ENCODE data around the gene FRMD8. TPM values are rescaled to one million over a fixed set of nuclear protein-coding genes. Genes with fewer than 3 reads are reported as not detected.

FRMD8 gene
- total and polyA plus RNA-seq, 2 donors from 2014 or later = 9.4 to 41.3 TPM

DNA sequence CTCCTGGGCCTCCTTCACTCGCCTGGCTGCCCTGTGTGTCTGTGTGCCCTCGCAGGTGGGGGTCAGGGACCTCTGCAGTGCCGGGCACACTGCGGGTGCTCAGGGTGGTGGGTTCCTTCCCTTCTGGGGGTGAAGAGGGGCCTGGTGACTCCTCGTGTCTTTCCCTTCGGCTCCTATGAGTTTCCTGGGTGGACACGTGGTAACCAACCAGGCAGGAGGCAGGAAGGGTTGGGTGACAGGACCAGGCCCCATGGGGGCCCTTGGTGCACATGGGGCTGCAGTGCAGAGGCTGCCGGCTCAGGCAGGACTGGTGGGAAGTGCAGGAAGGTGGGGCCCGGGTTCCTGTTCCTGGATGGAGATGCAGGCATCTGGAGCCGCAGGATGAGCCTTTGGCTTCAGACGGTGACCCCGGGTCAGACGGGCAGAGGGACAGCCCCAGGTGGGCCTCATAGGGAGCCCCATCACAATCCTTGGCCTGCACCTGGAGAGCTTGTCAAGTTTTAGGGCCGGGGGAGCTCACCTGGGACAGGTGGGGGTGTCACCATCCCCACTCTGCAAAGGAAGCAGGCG is 9.6 kb downstream of the FRMD8 start:
- DNase-seq (peak in 1 of 5 donors; percentile 68), FAIRE-seq (no peak)
- intact Hi-C loops (cut with DNase I) = no loop called here
- Histone ChIP-seq H3K9ac (ENCODE audit: low read length in 3 of 3) (no peak overlapping the region), H3K36me3 (ENCODE audit: control insufficient read depth in 2 of 3, insufficient read depth in 3 of 3, low read length in 3 of 3) (peaks cover 0 to 14% (median 7%) of the 10 kb centered on the region in 3 donors), H3K4me1 (ENCODE audit: control insufficient read depth in 2 of 3, insufficient read depth in 2 of 3, low read depth in 1 of 3, low read length in 3 of 3) (peaks cover 0 to 4% (median 0%) of the 10 kb centered on the region in 3 donors), H3K4me3 (ENCODE audit: low read length in 3 of 3) (no peak overlapping the region), H3K27ac (ENCODE audit: low read depth in 2 of 2, low read length in 2 of 2) (no peak overlapping the region), H3K9me3 (ENCODE audit: control insufficient read depth in 2 of 3, insufficient read depth in 1 of 3, low read length in 3 of 3) (no peaks in the 10 kb centered on the region), H3K27me3 (ENCODE audit: control insufficient read depth, insufficient read depth, low read length) (no peaks in the 10 kb centered on the region)
- TF ChIP-seq, protein P1, sequence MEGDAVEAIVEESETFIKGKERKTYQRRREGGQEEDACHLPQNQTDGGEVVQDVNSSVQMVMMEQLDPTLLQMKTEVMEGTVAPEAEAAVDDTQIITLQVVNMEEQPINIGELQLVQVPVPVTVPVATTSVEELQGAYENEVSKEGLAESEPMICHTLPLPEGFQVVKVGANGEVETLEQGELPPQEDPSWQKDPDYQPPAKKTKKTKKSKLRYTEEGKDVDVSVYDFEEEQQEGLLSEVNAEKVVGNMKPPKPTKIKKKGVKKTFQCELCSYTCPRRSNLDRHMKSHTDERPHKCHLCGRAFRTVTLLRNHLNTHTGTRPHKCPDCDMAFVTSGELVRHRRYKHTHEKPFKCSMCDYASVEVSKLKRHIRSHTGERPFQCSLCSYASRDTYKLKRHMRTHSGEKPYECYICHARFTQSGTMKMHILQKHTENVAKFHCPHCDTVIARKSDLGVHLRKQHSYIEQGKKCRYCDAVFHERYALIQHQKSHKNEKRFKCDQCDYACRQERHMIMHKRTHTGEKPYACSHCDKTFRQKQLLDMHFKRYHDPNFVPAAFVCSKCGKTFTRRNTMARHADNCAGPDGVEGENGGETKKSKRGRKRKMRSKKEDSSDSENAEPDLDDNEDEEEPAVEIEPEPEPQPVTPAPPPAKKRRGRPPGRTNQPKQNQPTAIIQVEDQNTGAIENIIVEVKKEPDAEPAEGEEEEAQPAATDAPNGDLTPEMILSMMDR (IDR thresholded peaks at IDR 0.05; ENCODE audit: borderline replicate concordance, extremely low read depth, insufficient read depth) = no peak

DNA sequence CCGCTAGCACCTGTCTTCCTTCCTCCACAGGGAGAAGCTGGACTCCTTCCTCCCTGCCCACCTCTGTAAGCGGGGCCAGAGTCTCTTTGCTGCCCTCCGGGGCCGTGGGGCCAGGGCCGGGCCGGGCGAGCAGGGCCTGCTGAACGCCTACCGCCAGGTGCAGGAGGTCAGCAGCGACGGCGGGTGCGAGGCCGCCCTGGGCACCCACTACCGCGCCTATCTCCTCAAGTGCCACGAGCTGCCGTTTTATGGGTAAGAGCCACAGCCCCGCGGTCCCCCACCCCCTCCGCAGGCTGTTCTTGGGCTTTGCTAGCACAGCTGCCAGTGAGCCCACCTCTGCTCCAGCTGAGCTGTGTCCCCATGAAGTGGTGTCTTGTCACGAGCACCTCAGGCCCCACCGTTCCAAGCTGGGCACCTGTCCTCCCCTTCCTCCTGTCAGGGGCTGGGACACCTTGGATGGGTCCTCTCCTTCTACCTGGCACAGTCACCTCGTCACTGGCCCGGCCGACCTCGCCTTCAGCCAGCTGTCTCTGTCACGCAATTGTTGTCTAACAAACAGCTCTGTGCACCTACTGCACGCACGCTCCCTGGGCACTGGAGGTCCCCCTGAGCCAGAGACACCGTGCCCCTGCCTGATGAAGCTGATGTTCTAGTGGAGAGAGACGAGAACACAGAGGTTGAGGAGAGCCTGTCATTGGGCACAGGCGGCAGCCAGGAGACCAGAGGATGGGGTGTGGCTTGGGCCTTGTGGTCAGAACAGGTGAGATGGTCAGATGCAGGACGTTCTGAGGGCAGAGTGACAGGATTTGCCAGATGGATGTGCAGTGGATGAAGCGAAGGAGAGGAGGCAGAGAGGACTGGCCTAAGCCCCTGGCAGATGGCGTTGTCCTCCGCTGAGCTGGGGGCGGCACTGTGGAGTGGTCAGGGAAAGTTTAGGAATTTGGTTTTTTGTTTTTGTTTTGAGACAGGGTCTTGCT is 10.6 kb downstream of the FRMD8 start:
- peaks cover 0 to 14% (median 7%) of the 10 kb centered on the region in 3 donors for H3K36me3 ChIP-seq (ENCODE audit: control insufficient read depth in 2 of 3, insufficient read depth in 3 of 3, low read length in 3 of 3)
- H3K4me3 ChIP-seq (ENCODE audit: low read length in 3 of 3) = no peak overlapping the region
- TF ChIP-seq, protein P1 (IDR thresholded peaks at IDR 0.05; ENCODE audit: borderline replicate concordance, extremely low read depth, insufficient read depth) = no peak
- H3K9ac ChIP-seq (ENCODE audit: low read length in 3 of 3) = no peak overlapping the region
- FAIRE-seq (no peak), DNase-seq (peak in 1 of 5 donors; percentile 69)
- intact Hi-C loops (cut with DNase I) = no loop called here
- H3K4me1 ChIP-seq (ENCODE audit: control insufficient read depth in 2 of 3, insufficient read depth in 2 of 3, low read depth in 1 of 3, low read length in 3 of 3) = peaks cover 0 to 3% (median 0%) of the 10 kb centered on the region in 3 donors
- no peaks in the 10 kb centered on the region for H3K27me3 ChIP-seq (ENCODE audit: control insufficient read depth, insufficient read depth, low read length)
- H3K9me3 ChIP-seq (ENCODE audit: control insufficient read depth in 2 of 3, insufficient read depth in 1 of 3, low read length in 3 of 3) = no peaks in the 10 kb centered on the region
- H3K27ac ChIP-seq (ENCODE audit: low read depth in 2 of 2, low read length in 2 of 2) = no peak overlapping the region

DNA sequence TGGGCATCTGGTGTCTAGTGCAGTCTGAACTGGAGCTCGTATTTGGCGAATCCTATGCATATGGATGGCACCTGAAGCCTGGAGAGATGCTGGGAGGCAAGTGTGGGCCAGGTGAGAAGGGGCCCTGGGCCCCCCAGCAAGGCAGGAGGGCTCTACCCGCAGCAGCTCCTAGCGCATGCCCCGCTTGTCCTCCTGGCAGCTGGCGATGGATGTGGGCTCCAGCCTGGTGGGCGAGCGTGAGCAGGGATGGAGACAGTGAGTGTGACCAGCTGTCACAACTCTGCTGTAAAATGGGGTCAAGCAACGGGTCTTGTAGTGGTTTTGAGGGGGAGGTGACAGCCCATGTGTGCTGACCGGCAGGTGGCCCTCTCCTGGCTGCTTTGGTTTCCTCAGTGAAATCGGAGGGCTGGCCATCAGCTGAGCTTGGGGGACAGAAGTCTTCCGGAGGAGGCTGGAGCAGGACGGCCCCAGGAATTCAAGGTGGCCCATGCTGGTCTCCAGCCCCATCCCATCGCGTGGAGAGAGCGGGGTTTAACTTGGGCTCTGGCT is 12.0 kb downstream of the FRMD8 start:
- DNase-seq = peak in 3 of 5 donors; percentile 74 to 81 (median 81)

More for the DNA sequence above, 12.0 kb downstream of the FRMD8 start:
- Histone ChIP-seq H3K27ac (ENCODE audit: low read depth in 2 of 2, low read length in 2 of 2) (no peak overlapping the region), H3K4me3 (ENCODE audit: low read length in 3 of 3) (no peak overlapping the region), H3K9me3 (ENCODE audit: control insufficient read depth in 2 of 3, insufficient read depth in 1 of 3, low read length in 3 of 3) (no peaks in the 10 kb centered on the region), H3K9ac (ENCODE audit: low read length in 3 of 3) (no peak overlapping the region), H3K27me3 (ENCODE audit: control insufficient read depth, insufficient read depth, low read length) (no peaks in the 10 kb centered on the region), H3K4me1 (ENCODE audit: control insufficient read depth in 2 of 3, insufficient read depth in 2 of 3, low read depth in 1 of 3, low read length in 3 of 3) (no peaks in the 10 kb centered on the region), H3K36me3 (ENCODE audit: control insufficient read depth in 2 of 3, insufficient read depth in 3 of 3, low read length in 3 of 3) (peaks cover 0 to 13% (median 5%) of the 10 kb centered on the region in 3 donors)
- intact Hi-C loops (cut with DNase I) = no loop called here
- TF ChIP-seq, protein P1 (IDR thresholded peaks at IDR 0.05; ENCODE audit: borderline replicate concordance, extremely low read depth, insufficient read depth) = no peak
- no peak for FAIRE-seq

Measured in kidney (tissue), 14 donors.